Lung (tissue), 12 donors: ENCODE data around the gene MAP3K19. TPM values are rescaled to one million over a fixed set of nuclear protein-coding genes. Genes with fewer than 3 reads are reported as not detected.

Experiments used
- ATAC-seq: fragments of 200-7000 bp; cut with Tn5 transposase; one replicate; pipeline ENCODE4 v1.9.1; 2020; ENCODE audit warnings: moderate number of reproducible peaks; ENCODE audit not compliant: insufficient read depth, low FRiP score
- DNase-seq, 3 donors: peaks; one replicate each; pipeline ENCODE4 v3.0.0-alpha.2; 2013 to 2017
- H3K27ac ChIP-seq, 2 donors: one replicate each; pipeline ENCODE4 v1.5.1; 2013; ENCODE audit warnings: mild to moderate bottlenecking in 2 of 2, moderate library complexity in 2 of 2, control low read depth in 1 of 2, inconsistent platforms in 1 of 2, low read depth in 1 of 2, low read length in 1 of 2
- H3K27me3 ChIP-seq, 3 donors: one replicate each; pipeline ENCODE4 v1.5.1; 2013; ENCODE audit warnings: low read length in 2 of 3; ENCODE audit not compliant: control insufficient read depth in 3 of 3, insufficient read depth in 3 of 3
- H3K36me3 ChIP-seq, 4 donors: one replicate each; pipeline ENCODE4 v1.5.1; 2013; ENCODE audit warnings: low read length in 4 of 4, mild to moderate bottlenecking in 1 of 4, moderate library complexity in 1 of 4; ENCODE audit not compliant: control insufficient read depth in 4 of 4, insufficient read depth in 4 of 4
- H3K4me1 ChIP-seq, 5 donors: one replicate each; pipeline ENCODE4 v1.5.1; 2013; ENCODE audit warnings: low read length in 5 of 5, mild to moderate bottlenecking in 2 of 5, moderate library complexity in 1 of 5; ENCODE audit not compliant: control insufficient read depth in 5 of 5, insufficient read depth in 5 of 5
- H3K4me3 ChIP-seq: one replicate; pipeline ENCODE4 v1.5.1; 2013; ENCODE audit warnings: mild to moderate bottlenecking, control low read depth, moderate library complexity
- H3K9ac ChIP-seq, 2 donors: one replicate each; pipeline ENCODE4 v1.5.1; 2013; ENCODE audit warnings: low read length in 2 of 2, control low read depth in 1 of 2; ENCODE audit not compliant: insufficient read depth in 1 of 2
- H3K9me3 ChIP-seq, 4 donors: one replicate each; pipeline ENCODE4 v1.5.1; 2013; ENCODE audit warnings: low read length in 3 of 4, mild to moderate bottlenecking in 1 of 4, moderate library complexity in 1 of 4; ENCODE audit not compliant: control insufficient read depth in 4 of 4, insufficient read depth in 3 of 4
- WGBS, 2 donors: extraction: QIAGEN DNeasy Blood & Tissue Kit; methylation state at CpG; one replicate each; pipeline ENCODE4 v1.1.7; 2013; 5-methylcytosine and 5-hydroxymethylcytosine counted together
- polyA plus RNA-seq, 2 donors: library from polyadenylated mRNA; stranded (reverse); fragments of 200-250 nt; gene quantifications; one replicate each; pipeline ENCODE4 v1.2.1, GENCODE V29; 2013
- total RNA-seq, 2 donors: library from RNA; depleted of rRNA in 1 of 2; stranded (reverse); fragments of >200 nt in 1 of 2; gene quantifications; one replicate each; pipeline ENCODE4 v1.2.1, GENCODE V29; 2014 to 2021
- TF ChIP-seq, protein P1 (sequence below): IDR thresholded peaks from 2 replicates; pipeline ENCODE4 v1.5.1; 2012; ENCODE audit warnings: mild to moderate bottlenecking; ENCODE audit errors: control extremely low read depth, extremely low read depth
- donor health status: control.
- donor health status: control.
- donor health status: Bipolar disorder and iron deficiency.
- donor health status: healthy.
- donor health status: DM: yes; HTN: yes; CAD: no.

Gene MAP3K19
- total and polyA plus RNA-seq, 4 donors: 1.9 to 21.1 (median 6.9) TPM

DNA sequence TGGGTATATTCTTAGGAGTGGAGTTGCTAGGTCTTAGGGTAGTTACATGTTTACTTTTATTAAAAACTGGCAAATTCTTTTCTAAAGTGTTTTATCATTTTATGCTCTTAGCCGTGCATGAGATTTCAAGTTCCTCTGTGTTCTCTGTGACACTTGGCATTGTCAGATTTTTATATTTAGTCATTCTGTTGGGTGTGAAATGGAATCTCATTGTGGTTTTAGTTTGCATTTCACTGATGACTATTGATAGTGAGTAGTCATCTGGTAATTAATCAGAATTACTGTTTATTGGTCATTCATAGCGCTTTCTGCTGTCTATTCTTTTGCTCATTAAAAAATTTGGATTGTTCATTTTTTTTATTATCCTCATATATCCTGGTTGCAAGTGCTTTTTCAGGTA is 39.0 kb upstream of the MAP3K19 start:
- peaks cover 0 to 4% (median 1%) of the 10 kb centered on the region in 4 donors for H3K36me3 ChIP-seq
- no peaks in the 10 kb centered on the region for H3K27me3 ChIP-seq
- H3K9me3 ChIP-seq: peaks cover 0 to 2% (median 0%) of the 10 kb centered on the region in 4 donors
- TF ChIP-seq, protein P1, sequence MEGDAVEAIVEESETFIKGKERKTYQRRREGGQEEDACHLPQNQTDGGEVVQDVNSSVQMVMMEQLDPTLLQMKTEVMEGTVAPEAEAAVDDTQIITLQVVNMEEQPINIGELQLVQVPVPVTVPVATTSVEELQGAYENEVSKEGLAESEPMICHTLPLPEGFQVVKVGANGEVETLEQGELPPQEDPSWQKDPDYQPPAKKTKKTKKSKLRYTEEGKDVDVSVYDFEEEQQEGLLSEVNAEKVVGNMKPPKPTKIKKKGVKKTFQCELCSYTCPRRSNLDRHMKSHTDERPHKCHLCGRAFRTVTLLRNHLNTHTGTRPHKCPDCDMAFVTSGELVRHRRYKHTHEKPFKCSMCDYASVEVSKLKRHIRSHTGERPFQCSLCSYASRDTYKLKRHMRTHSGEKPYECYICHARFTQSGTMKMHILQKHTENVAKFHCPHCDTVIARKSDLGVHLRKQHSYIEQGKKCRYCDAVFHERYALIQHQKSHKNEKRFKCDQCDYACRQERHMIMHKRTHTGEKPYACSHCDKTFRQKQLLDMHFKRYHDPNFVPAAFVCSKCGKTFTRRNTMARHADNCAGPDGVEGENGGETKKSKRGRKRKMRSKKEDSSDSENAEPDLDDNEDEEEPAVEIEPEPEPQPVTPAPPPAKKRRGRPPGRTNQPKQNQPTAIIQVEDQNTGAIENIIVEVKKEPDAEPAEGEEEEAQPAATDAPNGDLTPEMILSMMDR: no peak
- H3K4me1 ChIP-seq: peaks cover 0 to 2% (median 0%) of the 10 kb centered on the region in 5 donors
- H3K27ac ChIP-seq: no peak overlapping the region
- H3K9ac ChIP-seq: no peak overlapping the region
- H3K4me3 ChIP-seq: no peak overlapping the region
- ATAC-seq (no peak), DNase-seq (no peak)
- 87 to 88% methylated on average over 2 of the region's 2 CpGs for WGBS, 2 donors

DNA sequence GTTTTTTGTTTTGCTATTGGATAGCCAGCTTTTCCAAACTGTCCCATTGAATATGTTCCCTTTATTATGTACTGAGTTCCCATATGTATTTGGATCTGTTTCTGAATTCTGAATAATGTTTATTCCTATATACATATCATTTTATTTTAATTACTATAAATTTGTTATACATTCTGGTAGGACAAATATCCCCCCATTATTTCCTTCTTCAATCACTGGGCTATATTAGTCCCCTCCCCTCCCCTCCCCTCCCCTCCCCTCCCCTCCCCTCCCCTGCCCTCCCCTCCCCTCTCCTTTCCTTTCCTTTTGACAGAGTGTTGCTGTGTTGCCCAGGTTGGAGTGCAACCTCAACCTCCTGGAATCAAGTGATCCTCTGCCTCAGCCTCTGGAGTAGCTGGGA is 31.2 kb upstream of the MAP3K19 start:
- Histone ChIP-seq H3K27me3 (no peaks in the 10 kb centered on the region), H3K4me1 (peaks cover 0 to 5% (median 0%) of the 10 kb centered on the region in 5 donors), H3K27ac (no peak overlapping the region), H3K9ac (no peak overlapping the region), H3K36me3 (peaks cover 0 to 4% (median 2%) of the 10 kb centered on the region in 4 donors), H3K9me3 (no peaks in the 10 kb centered on the region), H3K4me3 (no peak overlapping the region)
- no peak for DNase-seq
- TF ChIP-seq, protein P1: no peak
- no peak for ATAC-seq

DNA sequence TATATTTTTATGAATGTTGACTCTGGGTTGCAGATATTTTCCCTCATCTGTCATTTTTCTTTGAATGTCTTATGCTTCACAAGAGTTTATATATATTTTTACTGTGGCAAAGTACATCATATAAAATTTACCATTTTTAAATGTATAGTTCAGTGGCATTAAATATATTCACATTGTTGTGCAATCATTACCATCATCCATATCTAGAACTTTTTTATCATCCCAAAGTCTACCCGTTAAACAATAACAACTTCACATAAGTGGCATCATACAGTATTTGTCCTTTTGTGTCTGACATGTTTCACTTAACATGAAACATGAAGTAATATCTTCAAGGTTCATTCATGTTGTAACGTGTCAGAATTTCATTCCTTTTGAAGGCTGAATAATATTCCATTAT is 29.3 kb upstream of the MAP3K19 start:
- ATAC-seq: no peak
- Histone ChIP-seq H3K9ac (no peak overlapping the region), H3K4me1 (peaks cover 0 to 5% (median 0%) of the 10 kb centered on the region in 5 donors), H3K4me3 (no peak overlapping the region), H3K27ac (no peak overlapping the region), H3K36me3 (peaks cover 0 to 7% (median 5%) of the 10 kb centered on the region in 4 donors), H3K27me3 (no peaks in the 10 kb centered on the region), H3K9me3 (peaks cover 0 to 6% (median 2%) of the 10 kb centered on the region in 4 donors)
- TF ChIP-seq, protein P1: no peak
- DNase-seq: no peak
- WGBS, 2 donors: 97 to 98% methylated on average over 2 of the region's 2 CpGs

DNA sequence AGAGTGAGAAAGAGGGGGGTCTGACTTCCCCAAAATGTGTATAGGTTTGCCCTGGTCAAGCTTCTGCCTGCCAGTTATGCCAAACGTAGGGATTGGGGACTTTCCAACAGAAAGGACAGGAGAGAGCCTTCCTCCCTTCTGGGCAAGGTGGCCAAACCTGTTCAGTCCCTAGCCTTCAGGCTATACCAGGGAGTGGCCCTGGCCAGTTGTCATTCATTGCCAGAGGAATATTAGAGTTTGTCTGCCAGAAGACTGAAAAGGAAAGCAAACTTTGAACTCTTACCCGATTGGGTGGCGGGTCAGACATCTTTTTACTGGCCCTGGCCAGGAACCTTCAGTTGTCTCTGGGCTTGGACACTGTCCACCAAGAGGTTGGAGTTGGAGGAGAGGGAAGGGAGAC is 27.0 kb upstream of the MAP3K19 start:
- peaks cover 0 to 11% (median 7%) of the 10 kb centered on the region in 4 donors for H3K36me3 ChIP-seq
- H3K27ac ChIP-seq: no peak overlapping the region
- peaks cover 0 to 8% (median 3%) of the 10 kb centered on the region in 4 donors for H3K9me3 ChIP-seq
- H3K4me3 ChIP-seq: no peak overlapping the region
- 88 to 89% methylated on average over 3 of the region's 3 CpGs for WGBS, 2 donors
- DNase-seq (no peak), ATAC-seq (no peak)
- TF ChIP-seq, protein P1: no peak
- H3K27me3 ChIP-seq: no peaks in the 10 kb centered on the region
- peaks cover 0 to 5% (median 0%) of the 10 kb centered on the region in 5 donors for H3K4me1 ChIP-seq
- no peak overlapping the region for H3K9ac ChIP-seq
